Measurements from ENCODE around the gene SEPTIN7. TPM values are rescaled to one million over a fixed set of nuclear protein-coding genes. Genes with fewer than 3 reads are reported as not detected.

The SEPTIN7 gene
- total RNA-seq, 1 experiment from 2014 or later = 187 TPM

GRCh38 chr7:35784332-35784731, 16.5 kb upstream of the SEPTIN7 start:
- intact Hi-C loops (cut with micrococcal nuclease) = no loop called here
- no peaks in the 10 kb centered on the region for H3K36me3 Mint-ChIP-seq (ENCODE audit: insufficient read depth, unreplicated experiment)
- ChIA-PET CTCF (interaction anchor here (0.6 to 0.7 kb wide), 4 partner anchors 28 to 1499 kb away, joined by 3 to 4 read pairs (median 3); no protein-coding TSS in a partner anchor), POLR2A (interaction anchor here (0.9 to 1.6 kb wide), 2 partner anchors 11 to 16 kb away, joined by 3 to 5 read pairs; no protein-coding TSS in a partner anchor)
- no peak overlapping the region for H3K27ac Mint-ChIP-seq (ENCODE audit: low read depth, unreplicated experiment)
- BruUV-seq (replicated peaks) = no TSS peak
- H3K4me1 Mint-ChIP-seq (ENCODE audit: insufficient read depth, unreplicated experiment) = peaks cover 6% of the 10 kb centered on the region
- H3K4me3 Mint-ChIP-seq (ENCODE audit: unreplicated experiment) = no peak overlapping the region
- no peaks in the 10 kb centered on the region for H3K27me3 Mint-ChIP-seq (ENCODE audit: insufficient read depth, unreplicated experiment)
- DNase-seq (ENCODE audit: unreplicated experiment) = no peak
- H3K9me3 Mint-ChIP-seq (ENCODE audit: unreplicated experiment) = peaks cover 7% of the 10 kb centered on the region
- no peak for TF ChIP-seq CTCF (IDR thresholded peaks at IDR 0.05; ENCODE audit: unreplicated experiment)

- Mint-ChIP-seq H3K9me3 (ENCODE audit: unreplicated experiment) (peaks cover 7% of the 10 kb centered on the region), H3K36me3 (ENCODE audit: insufficient read depth, unreplicated experiment) (no peaks in the 10 kb centered on the region), H3K4me1 (ENCODE audit: insufficient read depth, unreplicated experiment) (peaks cover 6% of the 10 kb centered on the region), H3K4me3 (ENCODE audit: unreplicated experiment) (no peak overlapping the region), H3K27ac (ENCODE audit: low read depth, unreplicated experiment) (no peak overlapping the region), H3K27me3 (ENCODE audit: insufficient read depth, unreplicated experiment) (no peaks in the 10 kb centered on the region)
- POLR2A ChIA-PET = interaction anchor here (1.6 kb wide), 1 partner anchor 15 kb away, joined by 5 read pairs; no protein-coding TSS in a partner anchor
- TF ChIP-seq CTCF (IDR thresholded peaks at IDR 0.05; ENCODE audit: unreplicated experiment) = no peak
- BruUV-seq (replicated peaks) = no TSS peak
- CTCF ChIA-PET = interaction anchor here (1.2 kb wide), 1 partner anchor 10 kb away, joined by 3 read pairs; no protein-coding TSS in a partner anchor
- no peak for DNase-seq (ENCODE audit: unreplicated experiment)
- intact Hi-C loops (cut with micrococcal nuclease) = no loop called here
Measured at GRCh38 chr7:35785250-35785649, 15.6 kb upstream of the SEPTIN7 start.

- no TSS peak for BruUV-seq (replicated peaks)
- intact Hi-C loops (cut with micrococcal nuclease) = no loop called here
Measured at GRCh38 chr7:35787925-35788324, 12.9 kb upstream of the SEPTIN7 start.

GRCh38 chr7:35792472-35792871, 8.4 kb upstream of the SEPTIN7 start:
- no peak for TF ChIP-seq CTCF (IDR thresholded peaks at IDR 0.05; ENCODE audit: unreplicated experiment)
- Mint-ChIP-seq H3K4me3 (ENCODE audit: unreplicated experiment) (no peak overlapping the region), H3K27ac (ENCODE audit: low read depth, unreplicated experiment) (no peak overlapping the region), H3K36me3 (ENCODE audit: insufficient read depth, unreplicated experiment) (no peaks in the 10 kb centered on the region), H3K9me3 (ENCODE audit: unreplicated experiment) (peaks cover 7% of the 10 kb centered on the region), H3K4me1 (ENCODE audit: insufficient read depth, unreplicated experiment) (no peaks in the 10 kb centered on the region), H3K27me3 (ENCODE audit: insufficient read depth, unreplicated experiment) (no peaks in the 10 kb centered on the region)
- no peak for DNase-seq (ENCODE audit: unreplicated experiment)
- ChIA-PET POLR2A (interaction anchor here (0.8 kb wide), 1 partner anchor 10 kb away, joined by 3 read pairs; no protein-coding TSS in a partner anchor), CTCF (interaction anchor here (0.7 kb wide), 1 partner anchor 1189 kb away, joined by 3 read pairs; no protein-coding TSS in a partner anchor)
- BruUV-seq (replicated peaks) = no TSS peak
- intact Hi-C loops (cut with micrococcal nuclease) = no loop called here

More at GRCh38 chr7:35787925-35788324, 12.9 kb upstream of the SEPTIN7 start:
- no peak for DNase-seq (ENCODE audit: unreplicated experiment)
- CTCF ChIA-PET = no interaction called here
- H3K4me1 Mint-ChIP-seq (ENCODE audit: insufficient read depth, unreplicated experiment) = no peaks in the 10 kb centered on the region
- H3K9me3 Mint-ChIP-seq (ENCODE audit: unreplicated experiment) = peaks cover 7% of the 10 kb centered on the region
- no peak overlapping the region for H3K27ac Mint-ChIP-seq (ENCODE audit: low read depth, unreplicated experiment)
- POLR2A ChIA-PET = no interaction called here
- H3K27me3 Mint-ChIP-seq (ENCODE audit: insufficient read depth, unreplicated experiment) = no peaks in the 10 kb centered on the region
- no peaks in the 10 kb centered on the region for H3K36me3 Mint-ChIP-seq (ENCODE audit: insufficient read depth, unreplicated experiment)
- no peak overlapping the region for H3K4me3 Mint-ChIP-seq (ENCODE audit: unreplicated experiment)
- TF ChIP-seq CTCF (IDR thresholded peaks at IDR 0.05; ENCODE audit: unreplicated experiment) = no peak

All from MCF 10A (cell line).